Memory B cell (primary cell): Measurements from ENCODE around the gene FTMT.

ENCODE experiments used
- ATAC-seq: fragments of 150-1000 bp; cut with Tn5 transposase; 2 replicates; pipeline ENCODE4 v1.10.0; 2021; ENCODE audit warnings: low read depth, mild to moderate bottlenecking, moderate library complexity
- DNase-seq, 2 donors: peaks; one replicate each; pipeline ENCODE4 v3.0.0; 2022; ENCODE audit warnings: low spot score in 2 of 2
- H3K27ac Mint-ChIP-seq: one replicate; pipeline ENCODE4 v1.8.0; 2022; ENCODE audit warnings: mild to moderate bottlenecking, moderate library complexity, mixed read lengths
- H3K27me3 Mint-ChIP-seq: one replicate; pipeline ENCODE4 v1.8.0; 2022; ENCODE audit warnings: mixed read lengths
- H3K36me3 Mint-ChIP-seq: one replicate; pipeline ENCODE4 v1.8.0; 2022; ENCODE audit warnings: mild to moderate bottlenecking, mixed read lengths
- H3K4me1 Mint-ChIP-seq: one replicate; pipeline ENCODE4 v1.8.0; 2022; ENCODE audit warnings: mixed read lengths
- H3K4me3 Mint-ChIP-seq: one replicate; pipeline ENCODE4 v1.8.0; 2022; ENCODE audit warnings: mild to moderate bottlenecking, moderate library complexity, mixed read lengths
- H3K9me3 Mint-ChIP-seq: one replicate; pipeline ENCODE4 v1.8.0; 2022; ENCODE audit warnings: mixed read lengths

Gene FTMT

DNA sequence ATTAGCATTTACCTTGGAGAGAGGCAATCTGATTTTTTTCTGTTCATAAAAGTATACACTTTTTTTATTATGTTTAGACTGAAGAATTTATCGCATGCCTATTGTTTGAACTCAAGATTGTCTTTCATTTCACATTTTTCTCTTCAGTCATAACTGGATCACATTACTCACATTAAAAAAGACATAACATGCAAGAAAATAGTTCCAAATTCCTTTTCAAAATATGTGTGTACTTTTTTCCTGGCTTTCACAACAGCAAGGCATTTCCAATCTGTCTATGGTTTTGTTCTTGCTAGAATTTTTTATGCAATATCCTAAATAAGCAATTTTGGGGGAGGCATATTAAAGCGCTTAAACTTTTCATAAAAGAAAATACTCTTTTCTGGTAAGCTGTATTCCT is 21.2 kb downstream of the FTMT start:
- H3K4me3 Mint-ChIP-seq = no peak overlapping the region
- no peak for ATAC-seq
- H3K36me3 Mint-ChIP-seq = no peaks in the 10 kb centered on the region

DNA sequence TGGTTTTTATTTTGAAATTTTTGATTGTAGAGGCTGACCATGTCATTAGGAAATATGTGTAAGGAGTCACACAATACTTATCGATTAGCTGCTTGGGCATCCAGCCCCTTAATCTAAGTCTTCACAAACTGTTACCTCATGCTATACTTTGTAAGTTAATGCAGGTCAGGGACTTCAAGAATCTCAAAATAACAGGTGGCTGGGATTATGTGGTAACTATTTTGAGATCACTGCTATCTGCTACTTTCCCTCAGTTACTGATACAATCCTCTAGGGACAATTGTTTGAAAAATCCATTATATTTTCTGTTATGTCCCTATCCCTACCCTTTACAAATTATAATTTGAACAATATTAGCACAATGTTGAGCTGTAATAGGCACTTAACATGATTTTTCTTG is 21.7 kb downstream of the FTMT start:
- H3K4me1 Mint-ChIP-seq = no peaks in the 10 kb centered on the region
- no peaks in the 10 kb centered on the region for H3K27me3 Mint-ChIP-seq
- no peak for DNase-seq
- H3K27ac Mint-ChIP-seq = no peak overlapping the region
- no peak for ATAC-seq
- H3K4me3 Mint-ChIP-seq = no peak overlapping the region
- no peaks in the 10 kb centered on the region for H3K36me3 Mint-ChIP-seq
- H3K9me3 Mint-ChIP-seq = no peaks in the 10 kb centered on the region

More for the DNA sequence above, 21.2 kb downstream of the FTMT start:
- no peak for DNase-seq
- Mint-ChIP-seq H3K27ac (no peak overlapping the region), H3K4me1 (no peaks in the 10 kb centered on the region), H3K9me3 (no peaks in the 10 kb centered on the region), H3K27me3 (no peaks in the 10 kb centered on the region)

DNA sequence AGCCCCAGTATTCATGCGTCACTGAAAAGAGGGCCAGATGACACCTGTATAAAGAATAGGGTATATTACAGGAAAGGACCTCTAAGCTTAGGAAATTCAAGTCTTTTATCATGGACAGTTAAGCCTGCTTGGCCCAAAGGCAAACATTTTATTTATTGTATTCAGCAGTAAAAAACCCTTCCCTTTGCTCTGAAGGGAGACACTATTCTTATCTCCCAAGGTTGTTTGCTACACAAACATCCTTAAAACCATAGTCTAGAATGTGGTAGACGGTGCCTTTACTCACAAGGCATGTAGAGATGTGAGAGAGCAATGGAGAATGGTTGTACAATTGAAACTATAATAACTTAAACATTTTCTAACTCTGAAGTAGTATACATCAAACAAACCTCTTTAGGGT is 33.9 kb downstream of the FTMT start:
- H3K4me1 Mint-ChIP-seq = no peaks in the 10 kb centered on the region
- H3K27ac Mint-ChIP-seq = no peak overlapping the region
- no peak overlapping the region for H3K4me3 Mint-ChIP-seq
- no peaks in the 10 kb centered on the region for H3K36me3 Mint-ChIP-seq
- DNase-seq = no peak
- H3K9me3 Mint-ChIP-seq = no peaks in the 10 kb centered on the region
- ATAC-seq = no peak
- no peaks in the 10 kb centered on the region for H3K27me3 Mint-ChIP-seq

DNA sequence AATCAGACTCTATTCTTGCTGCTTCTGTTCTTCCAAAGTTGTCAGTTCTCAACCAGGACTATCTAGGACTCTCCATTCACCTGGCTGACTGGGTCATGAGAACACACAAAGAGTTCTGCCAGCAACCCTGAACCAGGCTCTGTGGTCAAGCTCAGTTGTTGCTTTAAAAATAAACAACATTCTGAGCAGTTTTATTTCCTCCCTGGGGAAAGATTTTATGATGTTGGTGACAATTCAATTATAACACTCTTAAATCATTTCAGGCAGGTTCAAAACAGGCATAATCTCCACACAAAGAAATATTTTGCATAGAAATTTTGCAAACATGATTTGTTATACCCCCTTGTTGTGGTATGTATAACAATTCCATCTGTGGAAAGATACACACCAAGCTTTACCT is 36.0 kb downstream of the FTMT start:
- Mint-ChIP-seq H3K4me1 (no peaks in the 10 kb centered on the region), H3K36me3 (no peaks in the 10 kb centered on the region), H3K9me3 (no peaks in the 10 kb centered on the region), H3K4me3 (no peak overlapping the region), H3K27ac (no peak overlapping the region), H3K27me3 (no peaks in the 10 kb centered on the region)
- ATAC-seq (no peak), DNase-seq (no peak)

DNA sequence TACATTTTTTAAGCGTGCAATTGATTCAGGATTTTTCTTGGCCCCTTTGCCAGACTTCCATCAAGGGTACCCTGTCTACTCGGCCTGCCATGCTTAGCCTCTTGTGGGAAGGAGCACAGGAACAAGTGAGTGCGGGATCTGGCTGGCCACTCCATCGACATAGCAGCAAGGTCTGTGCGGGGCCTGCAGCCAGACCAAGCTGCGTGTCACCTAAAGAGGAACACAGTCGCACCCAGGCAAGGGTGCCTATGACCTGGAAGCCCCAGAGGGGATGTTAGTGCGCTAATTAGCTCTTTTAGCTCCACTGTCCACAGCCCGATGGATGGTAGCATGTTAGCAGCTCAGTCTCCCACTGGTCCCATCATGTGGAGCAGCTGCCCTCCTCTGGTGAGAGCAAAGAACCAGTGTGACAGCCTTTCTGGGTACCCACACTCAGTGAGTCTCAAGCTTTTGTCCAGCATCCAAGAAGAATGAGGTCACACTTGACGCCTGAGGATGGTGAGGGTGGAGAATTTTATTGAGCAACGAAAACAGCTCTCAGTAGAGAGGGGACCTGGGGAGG is 38.7 kb downstream of the FTMT start:
- no peaks in the 10 kb centered on the region for H3K4me1 Mint-ChIP-seq
- ATAC-seq (no peak), DNase-seq (no peak)
- H3K4me3 Mint-ChIP-seq = no peak overlapping the region
- H3K27ac Mint-ChIP-seq = no peak overlapping the region
- H3K36me3 Mint-ChIP-seq = no peaks in the 10 kb centered on the region
- H3K9me3 Mint-ChIP-seq = peaks cover 2% of the 10 kb centered on the region
- no peaks in the 10 kb centered on the region for H3K27me3 Mint-ChIP-seq

DNA sequence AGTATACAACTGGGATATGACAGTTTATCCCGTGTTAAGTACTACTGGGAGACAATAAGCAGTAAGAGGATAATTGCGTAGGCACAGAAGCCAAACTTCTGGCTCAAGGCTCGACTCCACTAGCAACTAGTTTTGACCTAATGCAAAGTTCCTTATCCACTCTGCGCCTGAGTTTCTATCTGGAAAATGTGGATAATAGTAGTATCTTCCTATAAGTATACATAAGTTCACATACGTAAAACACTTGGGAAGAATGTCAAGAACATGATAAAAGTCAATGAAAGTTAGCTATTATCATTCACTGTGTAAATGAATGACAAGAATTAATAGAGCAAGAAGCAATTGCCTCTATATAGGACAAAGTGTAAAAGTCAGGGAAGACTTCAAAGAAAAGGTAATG is 45.7 kb downstream of the FTMT start:
- no peak overlapping the region for H3K4me3 Mint-ChIP-seq
- no peaks in the 10 kb centered on the region for H3K4me1 Mint-ChIP-seq
- ATAC-seq (no peak), DNase-seq (no peak)
- no peaks in the 10 kb centered on the region for H3K27me3 Mint-ChIP-seq
- no peaks in the 10 kb centered on the region for H3K36me3 Mint-ChIP-seq
- H3K27ac Mint-ChIP-seq = no peak overlapping the region
- peaks cover 2% of the 10 kb centered on the region for H3K9me3 Mint-ChIP-seq

DNA sequence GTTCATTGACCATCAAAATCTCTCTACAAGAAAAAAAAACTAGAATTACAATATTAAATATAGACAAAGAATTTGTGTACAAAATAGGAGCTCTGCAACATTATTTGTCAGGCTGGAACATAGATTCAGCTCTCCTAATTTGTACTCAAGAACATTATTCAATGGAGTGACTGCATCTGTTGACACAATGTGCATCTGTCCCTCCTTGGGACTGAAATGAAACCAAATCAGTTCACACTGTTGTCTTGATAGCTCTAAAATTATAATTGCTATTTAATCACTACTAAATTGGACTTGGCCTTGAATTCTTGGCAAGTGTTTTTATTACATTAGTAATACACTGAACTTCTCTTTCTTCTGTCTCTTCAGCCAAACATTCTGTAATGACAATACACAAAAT is 47.7 kb downstream of the FTMT start:
- DNase-seq = no peak
- H3K27ac Mint-ChIP-seq = no peak overlapping the region
- ATAC-seq = no peak
- no peaks in the 10 kb centered on the region for H3K27me3 Mint-ChIP-seq
- no peaks in the 10 kb centered on the region for H3K9me3 Mint-ChIP-seq
- no peaks in the 10 kb centered on the region for H3K36me3 Mint-ChIP-seq
- no peaks in the 10 kb centered on the region for H3K4me1 Mint-ChIP-seq
- no peak overlapping the region for H3K4me3 Mint-ChIP-seq
